Ishikawa (cell line): Measurements from ENCODE around the gene RBBP4.

Source experiments
- CEBPB ChIP-seq: IDR thresholded peaks from 2 replicates; pipeline ENCODE4 v1.6.1; 2012
- CREB1 ChIP-seq: IDR thresholded peaks from 2 replicates; pipeline ENCODE4 v1.6.1; 2012; ENCODE audit warnings: low read depth
- EGR1 ChIP-seq: IDR thresholded peaks from 2 replicates; pipeline ENCODE4 v1.6.1; 2012
- EP300 ChIP-seq: IDR thresholded peaks from 2 replicates; pipeline ENCODE4 v1.6.1; 2012; ENCODE audit warnings: borderline replicate concordance
- FOXM1 ChIP-seq: IDR thresholded peaks from 2 replicates; pipeline ENCODE4 v1.6.1; 2012; ENCODE audit warnings: low read depth, borderline replicate concordance
- MAX ChIP-seq: IDR thresholded peaks from 2 replicates; pipeline ENCODE4 v1.6.1; 2012
- NFIC ChIP-seq: IDR thresholded peaks from 2 replicates; pipeline ENCODE4 v1.6.1; 2012
- RAD21 ChIP-seq: IDR thresholded peaks from 2 replicates; pipeline ENCODE4 v1.6.1; 2012; ENCODE audit warnings: low read depth
- REST ChIP-seq: IDR thresholded peaks from 2 replicates; pipeline ENCODE4 v1.6.1; 2012; ENCODE audit warnings: low read depth, mild to moderate bottlenecking
- TAF1 ChIP-seq: IDR thresholded peaks from 2 replicates; pipeline ENCODE4 v1.6.1; 2012; ENCODE audit warnings: low read depth, mild to moderate bottlenecking
- TCF12 ChIP-seq: IDR thresholded peaks from 2 replicates; pipeline ENCODE4 v1.6.1; 2012; ENCODE audit warnings: low read depth
- YY1 ChIP-seq: IDR thresholded peaks from 2 replicates; pipeline ENCODE4 v1.6.1; 2012; ENCODE audit warnings: low read depth
- ZBTB7A ChIP-seq: IDR thresholded peaks from 2 replicates; pipeline ENCODE4 v1.6.1; 2012; ENCODE audit warnings: low read depth

DNA sequence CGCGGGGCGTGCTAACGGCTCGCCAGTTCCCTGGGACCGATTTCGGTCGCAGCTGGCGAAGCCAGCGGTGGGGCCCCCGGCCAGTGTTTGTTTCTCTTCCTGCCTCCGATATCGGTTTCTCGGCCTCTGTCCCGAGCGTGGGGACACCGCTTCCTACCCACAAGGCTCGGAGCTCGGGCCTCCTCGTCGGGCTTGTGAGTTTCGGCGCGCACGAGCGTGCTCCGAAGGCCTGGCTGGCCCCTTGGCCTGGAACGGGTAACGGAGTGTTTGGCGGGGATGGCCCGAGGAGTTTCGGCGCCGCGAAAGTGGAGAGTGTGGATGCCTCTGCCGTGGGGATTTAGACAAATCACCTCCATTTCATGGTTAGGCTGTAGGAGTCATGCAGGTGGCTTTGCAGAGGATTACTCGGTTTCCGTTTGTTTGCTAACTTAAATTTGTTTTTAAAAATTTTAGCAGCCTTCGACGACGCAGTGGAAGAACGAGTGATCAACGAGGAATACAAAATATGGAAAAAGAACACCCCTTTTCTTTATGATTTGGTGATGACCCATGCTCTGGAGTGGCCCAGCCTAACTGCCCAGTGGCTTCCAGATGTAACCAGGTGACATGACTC is 559 bp downstream of the RBBP4 start:
- TF ChIP-seq EGR1: no peak
- no peak for TF ChIP-seq EP300
- TF ChIP-seq MAX: no peak
- TF ChIP-seq TCF12: no peak
- no peak for TF ChIP-seq REST
- no peak for TF ChIP-seq RAD21
- TF ChIP-seq YY1: no peak
- no peak for TF ChIP-seq NFIC
- no peak for TF ChIP-seq FOXM1
- TF ChIP-seq CEBPB: no peak
- no peak for TF ChIP-seq TAF1
- TF ChIP-seq ZBTB7A: no peak
- no peak for TF ChIP-seq CREB1
